22Rv1 (cell line): ENCODE measurements around the gene USP15.

ENCODE experiments used
- ZFX ChIP-seq: fragments of 450-650 bp; IDR thresholded peaks from 2 replicates; pipeline ENCODE4 v1.6.1; 2017; ENCODE audit warnings: antibody characterized with exemption, borderline replicate concordance
- TF ChIP-seq, protein P1 (sequence below): fragments of 450-650 bp; IDR thresholded peaks from 2 replicates; pipeline ENCODE4 v1.5.1; 2017; ENCODE audit warnings: mild to moderate bottlenecking

DNA sequence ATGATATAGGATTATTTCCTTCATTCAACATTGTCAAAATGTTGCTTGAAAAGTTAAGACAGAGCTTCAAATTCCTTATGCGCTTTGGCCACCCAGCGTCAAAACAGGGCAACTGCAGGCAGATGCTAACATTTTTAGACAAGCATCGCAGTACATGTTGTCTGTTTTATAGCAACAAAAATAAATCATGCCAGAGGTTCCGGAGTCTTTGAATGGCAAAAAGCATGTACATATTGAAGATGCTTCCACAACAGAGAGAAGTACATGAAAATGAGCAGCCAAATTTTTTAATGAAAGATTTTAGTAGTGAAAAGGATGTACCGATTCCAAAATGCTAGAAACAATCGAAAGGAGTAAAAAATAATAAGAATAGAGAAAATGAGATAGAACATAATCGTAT is 49.8 kb upstream of the USP15 start:
- TF ChIP-seq, protein P1, sequence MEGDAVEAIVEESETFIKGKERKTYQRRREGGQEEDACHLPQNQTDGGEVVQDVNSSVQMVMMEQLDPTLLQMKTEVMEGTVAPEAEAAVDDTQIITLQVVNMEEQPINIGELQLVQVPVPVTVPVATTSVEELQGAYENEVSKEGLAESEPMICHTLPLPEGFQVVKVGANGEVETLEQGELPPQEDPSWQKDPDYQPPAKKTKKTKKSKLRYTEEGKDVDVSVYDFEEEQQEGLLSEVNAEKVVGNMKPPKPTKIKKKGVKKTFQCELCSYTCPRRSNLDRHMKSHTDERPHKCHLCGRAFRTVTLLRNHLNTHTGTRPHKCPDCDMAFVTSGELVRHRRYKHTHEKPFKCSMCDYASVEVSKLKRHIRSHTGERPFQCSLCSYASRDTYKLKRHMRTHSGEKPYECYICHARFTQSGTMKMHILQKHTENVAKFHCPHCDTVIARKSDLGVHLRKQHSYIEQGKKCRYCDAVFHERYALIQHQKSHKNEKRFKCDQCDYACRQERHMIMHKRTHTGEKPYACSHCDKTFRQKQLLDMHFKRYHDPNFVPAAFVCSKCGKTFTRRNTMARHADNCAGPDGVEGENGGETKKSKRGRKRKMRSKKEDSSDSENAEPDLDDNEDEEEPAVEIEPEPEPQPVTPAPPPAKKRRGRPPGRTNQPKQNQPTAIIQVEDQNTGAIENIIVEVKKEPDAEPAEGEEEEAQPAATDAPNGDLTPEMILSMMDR: peak; percentile 96
- TF ChIP-seq ZFX: no peak
